Measurements from ENCODE around the gene ARHGEF11.

DNA sequence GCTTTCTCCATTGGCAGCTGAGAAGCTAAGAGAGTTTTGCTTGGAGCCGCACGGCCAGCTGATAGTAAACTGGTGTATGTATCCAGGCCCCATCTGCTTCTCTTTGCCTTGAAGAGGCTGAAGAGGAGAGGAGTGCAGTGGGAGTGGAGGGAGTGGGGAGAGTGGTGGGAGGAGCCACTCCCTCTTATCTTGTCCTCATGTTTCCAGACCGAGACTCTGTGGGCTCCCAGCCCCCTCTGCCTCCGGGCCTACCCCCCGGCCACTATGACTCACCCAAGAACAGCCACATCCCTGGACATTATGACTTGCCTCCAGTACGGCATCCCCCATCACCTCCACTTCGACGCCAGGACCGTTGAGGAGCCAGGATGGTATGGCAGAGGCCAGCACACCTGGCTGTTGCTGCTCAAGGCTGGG, 131.1 kb downstream of the ARHGEF11 start:
- TF ChIP-seq, protein P1, sequence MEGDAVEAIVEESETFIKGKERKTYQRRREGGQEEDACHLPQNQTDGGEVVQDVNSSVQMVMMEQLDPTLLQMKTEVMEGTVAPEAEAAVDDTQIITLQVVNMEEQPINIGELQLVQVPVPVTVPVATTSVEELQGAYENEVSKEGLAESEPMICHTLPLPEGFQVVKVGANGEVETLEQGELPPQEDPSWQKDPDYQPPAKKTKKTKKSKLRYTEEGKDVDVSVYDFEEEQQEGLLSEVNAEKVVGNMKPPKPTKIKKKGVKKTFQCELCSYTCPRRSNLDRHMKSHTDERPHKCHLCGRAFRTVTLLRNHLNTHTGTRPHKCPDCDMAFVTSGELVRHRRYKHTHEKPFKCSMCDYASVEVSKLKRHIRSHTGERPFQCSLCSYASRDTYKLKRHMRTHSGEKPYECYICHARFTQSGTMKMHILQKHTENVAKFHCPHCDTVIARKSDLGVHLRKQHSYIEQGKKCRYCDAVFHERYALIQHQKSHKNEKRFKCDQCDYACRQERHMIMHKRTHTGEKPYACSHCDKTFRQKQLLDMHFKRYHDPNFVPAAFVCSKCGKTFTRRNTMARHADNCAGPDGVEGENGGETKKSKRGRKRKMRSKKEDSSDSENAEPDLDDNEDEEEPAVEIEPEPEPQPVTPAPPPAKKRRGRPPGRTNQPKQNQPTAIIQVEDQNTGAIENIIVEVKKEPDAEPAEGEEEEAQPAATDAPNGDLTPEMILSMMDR (IDR thresholded peaks at IDR 0.05; ENCODE audit: low read depth, low read length, poor library complexity, severe bottlenecking), result no peak
- no peak for TF ChIP-seq EZH2phosphoT487 (IDR thresholded peaks at IDR 0.05; ENCODE audit: borderline replicate concordance, low read length)

Measured in DOHH2 (cell line).